AG20443 (cell line): Measurements from ENCODE around the gene BABAM2.

Experiments
- DNase-seq: peaks from one replicate; pipeline ENCODE4 v3.0.0; 2012; ENCODE audit warnings: low spot score, mixed read lengths

Gene BABAM2

DNA sequence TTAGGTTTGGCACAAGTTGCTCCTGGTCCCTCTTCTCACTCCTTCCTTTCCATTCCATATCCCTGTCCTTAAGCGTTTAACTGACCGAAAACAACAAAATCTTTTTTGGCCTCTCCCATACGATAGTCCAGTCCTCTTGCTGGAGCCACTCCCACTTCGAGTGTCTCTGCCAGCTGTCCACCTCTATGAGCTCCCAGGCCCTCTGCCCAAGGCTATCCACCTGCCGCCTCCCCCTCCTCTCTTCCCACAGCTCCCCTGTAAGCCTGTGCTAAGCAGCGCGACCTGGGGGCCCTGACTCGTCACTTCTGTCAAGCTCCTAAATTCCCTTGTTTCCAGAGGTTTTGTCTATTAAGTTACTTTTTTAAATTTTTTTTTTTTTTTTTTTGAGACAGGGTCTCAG lies 455.1 kb downstream of the BABAM2 start:
- no peak for DNase-seq

DNA sequence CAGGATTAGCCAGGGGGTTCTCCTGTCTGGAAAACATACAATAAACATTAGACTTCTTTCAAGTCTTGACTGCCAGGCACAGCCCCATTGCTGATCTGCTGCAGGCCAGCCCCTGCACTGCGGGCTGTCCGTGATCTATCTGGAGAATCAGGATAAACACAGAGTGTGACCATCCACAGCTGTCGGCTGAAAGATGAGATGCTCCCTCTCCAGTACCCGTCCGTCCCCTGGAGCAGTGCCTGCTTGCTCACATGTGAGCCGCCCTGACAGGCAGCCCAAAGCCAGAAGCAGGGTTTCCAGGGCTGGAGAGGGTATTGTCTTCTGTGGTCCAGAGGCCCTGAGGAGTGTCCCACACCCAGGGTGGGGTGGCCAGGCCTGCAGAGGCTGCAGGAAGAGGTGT lies 456.1 kb downstream of the BABAM2 start:
- peak; percentile 45 for DNase-seq

DNA sequence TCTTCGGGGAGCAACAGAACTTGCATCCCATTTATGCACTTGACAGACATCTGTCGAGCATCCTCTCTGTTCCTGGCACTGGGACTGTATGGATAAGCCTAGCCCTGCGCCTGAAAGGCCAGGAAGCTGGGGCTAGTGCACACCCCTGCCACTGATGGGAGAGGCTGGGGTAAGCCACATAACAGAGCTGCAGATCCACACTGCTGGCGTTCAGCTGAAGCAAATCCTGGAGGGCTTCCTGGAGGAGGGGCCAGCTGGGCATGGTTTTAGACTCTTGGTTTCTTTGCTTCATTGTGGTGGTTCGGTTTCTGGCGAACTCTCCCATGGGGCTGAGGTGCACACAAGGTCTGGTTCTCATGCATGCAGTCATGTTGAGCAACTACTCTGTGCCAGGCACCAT lies 456.7 kb downstream of the BABAM2 start:
- no peak for DNase-seq

DNA sequence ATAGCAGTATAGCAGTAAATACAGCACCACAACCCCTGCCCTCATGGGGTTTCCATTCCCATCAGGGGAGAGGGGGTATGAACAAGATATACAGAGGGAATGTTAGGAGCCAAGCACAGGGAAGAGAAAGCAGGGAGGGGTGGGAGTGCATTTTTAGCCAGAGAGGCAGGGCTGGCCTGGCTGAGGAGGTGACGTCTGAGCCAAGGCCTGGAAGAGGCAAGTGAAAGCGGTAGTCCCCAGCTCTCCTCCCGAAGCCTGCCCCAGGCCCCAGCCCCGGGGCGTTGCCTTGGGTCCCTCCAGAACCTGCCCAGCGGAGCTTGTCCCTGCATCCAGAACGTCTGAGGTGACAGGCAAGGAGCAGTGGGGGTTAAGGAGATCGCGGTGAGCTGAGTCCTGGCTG lies 457.1 kb downstream of the BABAM2 start:
- DNase-seq: no peak

DNA sequence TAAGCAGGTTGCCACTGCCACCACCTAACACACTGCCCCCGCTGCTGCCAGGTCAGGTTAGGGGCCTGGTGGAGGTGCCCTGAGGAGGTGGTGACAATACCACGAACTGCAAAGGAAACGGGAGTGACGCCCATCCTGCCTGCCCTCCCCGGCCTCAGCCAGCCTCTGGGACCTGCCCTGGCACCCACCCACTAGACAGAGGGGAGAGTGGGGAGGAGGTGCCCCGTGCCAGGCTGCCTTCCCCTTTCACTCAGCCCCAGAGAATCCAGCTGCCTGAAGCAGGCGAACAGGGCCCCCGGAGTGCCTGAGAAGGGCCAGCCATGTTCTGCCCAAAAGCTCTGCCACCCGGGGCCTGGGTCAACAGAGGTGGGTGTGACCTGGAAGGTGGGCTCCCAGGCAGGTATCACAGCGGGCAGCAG lies 457.6 kb downstream of the BABAM2 start:
- no peak for DNase-seq

DNA sequence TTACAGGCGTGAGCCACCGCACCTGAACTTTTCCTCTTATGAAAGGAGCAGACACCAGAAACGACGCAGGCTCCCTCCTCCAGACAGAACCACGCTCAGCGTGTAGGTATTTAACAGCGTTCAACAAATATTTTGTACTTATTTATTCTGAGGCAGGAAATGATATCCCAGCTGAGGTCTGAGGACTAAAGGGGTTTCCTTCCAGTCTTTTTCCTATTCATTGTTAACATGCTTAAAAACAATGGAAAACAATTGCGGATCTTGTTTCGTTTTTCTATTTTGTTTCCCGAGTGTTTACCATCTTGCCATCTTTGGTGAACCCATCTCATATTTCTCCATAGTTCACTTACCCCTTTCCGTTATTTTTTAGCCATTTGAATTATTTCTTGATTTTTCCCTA lies 458.4 kb downstream of the BABAM2 start:
- DNase-seq: no peak

DNA sequence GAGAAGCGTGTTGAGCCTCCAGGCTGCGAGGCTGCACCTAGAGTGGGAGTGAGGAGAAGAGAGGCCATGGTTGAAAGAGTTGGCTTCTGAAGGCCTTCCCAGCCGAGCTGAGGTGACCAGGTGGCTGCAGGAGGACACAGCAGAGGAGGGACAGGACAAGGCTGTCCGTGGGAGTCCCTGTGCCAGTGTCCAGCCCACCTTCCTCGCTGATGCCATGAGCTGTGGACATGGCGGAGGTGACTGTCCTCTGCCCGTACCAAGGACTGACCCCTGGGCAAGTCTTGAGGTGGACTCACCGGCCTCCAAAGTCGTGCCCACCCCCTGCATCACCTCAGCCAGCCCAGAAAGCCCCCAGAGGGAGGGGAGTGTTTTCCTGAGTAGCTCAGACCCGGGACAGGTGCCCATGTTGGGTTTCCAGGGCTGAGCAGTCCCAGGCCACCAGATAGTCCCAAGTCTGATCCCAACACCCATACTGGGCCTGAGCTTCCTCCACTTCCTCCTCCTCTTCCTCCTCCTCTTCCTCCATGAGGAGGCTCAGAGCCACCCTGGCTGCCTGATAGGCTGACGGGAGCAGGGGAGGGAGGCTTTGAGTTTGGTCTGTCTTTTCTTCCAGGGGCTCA lies 459.1 kb downstream of the BABAM2 start:
- DNase-seq: no peak

DNA sequence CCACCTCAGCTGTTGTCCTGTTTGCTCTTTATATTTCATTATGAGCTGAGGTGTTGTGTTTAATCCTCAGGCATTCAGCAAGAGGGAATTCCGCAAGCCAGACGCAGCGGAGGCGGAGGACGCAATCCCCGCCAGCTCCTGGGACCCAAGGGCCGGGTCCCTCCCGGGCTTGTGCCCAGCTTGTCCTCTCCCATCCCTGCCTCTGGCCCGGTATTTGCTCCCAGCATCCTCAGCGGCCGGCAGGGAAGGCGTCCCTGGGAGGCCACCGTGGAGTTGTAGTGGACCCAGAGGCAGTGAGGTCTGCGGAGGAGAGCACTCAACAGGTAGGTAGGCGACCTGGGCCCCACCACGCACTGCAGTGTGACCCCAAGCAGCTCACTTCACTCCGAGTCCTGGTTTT lies 459.7 kb downstream of the BABAM2 start:
- no peak for DNase-seq

DNA sequence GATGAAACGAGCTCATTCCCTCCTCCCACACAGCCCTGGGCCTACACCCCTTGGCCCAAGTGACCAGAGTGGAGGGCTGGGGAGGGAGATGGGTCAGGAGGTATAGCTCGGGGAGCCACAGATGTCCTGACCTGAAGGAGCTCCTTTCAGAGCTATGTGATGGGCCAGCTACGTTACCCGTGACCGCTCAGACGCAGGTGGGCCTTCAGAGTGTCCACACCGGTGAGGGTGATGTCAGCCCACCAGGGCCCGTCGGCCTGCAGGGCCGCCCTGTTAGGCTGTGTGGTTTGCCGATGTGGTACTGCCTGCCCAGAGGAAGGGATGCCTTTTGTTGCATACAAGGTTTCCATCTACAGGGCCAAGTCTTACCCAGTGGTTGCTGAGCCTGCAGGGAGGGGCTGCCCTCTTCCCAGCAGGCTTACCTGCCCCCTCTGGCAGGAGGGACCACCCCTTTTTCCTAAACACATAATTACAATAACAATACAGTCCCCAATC lies 460.3 kb downstream of the BABAM2 start:
- DNase-seq: no peak

DNA sequence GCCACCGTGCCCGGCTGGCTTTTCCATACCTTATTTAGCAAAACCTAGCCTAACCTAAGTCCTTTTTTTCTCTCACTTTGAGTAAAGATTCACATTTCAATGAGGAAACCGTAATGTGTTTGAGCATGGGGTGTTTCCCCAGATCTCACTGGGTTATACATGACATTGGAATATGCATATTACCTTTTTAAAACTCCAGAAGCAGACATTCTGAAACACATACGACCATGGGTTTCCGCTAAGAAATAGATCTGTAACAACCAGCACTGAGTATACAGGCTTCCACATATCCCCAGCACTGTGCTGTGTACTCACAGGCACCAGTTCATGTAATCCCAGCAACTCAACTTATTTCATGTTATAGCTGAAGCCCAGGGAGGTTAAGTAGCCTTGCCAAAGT lies 461.1 kb downstream of the BABAM2 start:
- DNase-seq: no peak

DNA sequence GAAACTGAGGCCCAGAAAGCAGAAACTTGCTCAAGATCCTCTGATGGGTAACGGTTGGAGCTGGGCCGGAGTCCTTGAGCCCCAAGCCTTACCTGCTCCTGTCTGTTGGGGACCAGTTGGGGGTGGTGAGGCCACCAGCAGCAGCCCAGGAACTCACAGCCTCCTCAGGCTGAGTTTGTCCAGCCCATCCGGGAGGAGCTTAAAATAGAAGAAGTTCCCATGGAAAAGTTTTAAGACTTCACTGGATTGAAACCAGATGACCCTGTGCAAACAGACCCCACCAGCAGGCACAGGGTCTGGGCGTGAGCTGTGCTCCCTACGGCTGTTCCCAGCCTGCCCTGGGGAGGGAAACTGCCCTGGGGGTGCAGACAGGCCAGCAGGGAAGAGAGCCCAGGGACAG lies 461.6 kb downstream of the BABAM2 start:
- peak; percentile 36 for DNase-seq

DNA sequence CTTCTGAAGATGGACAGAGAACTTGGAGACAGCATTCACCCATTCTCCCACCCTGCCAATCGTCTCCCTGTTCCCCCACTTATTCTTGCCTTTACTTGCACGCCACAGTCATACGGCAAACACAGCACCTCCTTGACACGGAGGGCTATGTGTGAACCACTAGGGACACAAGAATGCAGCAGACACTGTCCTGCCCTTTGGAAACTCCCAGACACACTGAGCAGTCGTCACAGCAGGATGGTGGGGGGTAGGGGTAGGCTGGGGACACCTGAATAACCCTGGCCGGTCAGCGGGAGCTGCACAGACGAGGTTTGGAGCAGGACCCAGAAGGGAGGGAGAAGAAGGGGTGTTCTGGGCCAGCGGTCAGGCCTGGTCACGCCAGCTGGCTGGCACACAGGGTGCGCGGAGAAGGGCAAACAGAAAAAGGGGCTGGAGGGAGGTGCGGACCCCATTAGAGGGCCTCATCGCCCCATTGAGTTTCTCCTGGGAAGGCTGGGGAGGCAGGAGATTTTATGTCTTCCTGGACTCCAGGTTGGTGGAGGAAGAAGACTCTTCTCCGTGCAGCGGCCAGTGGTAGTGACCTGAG lies 462.2 kb downstream of the BABAM2 start:
- no peak for DNase-seq

DNA sequence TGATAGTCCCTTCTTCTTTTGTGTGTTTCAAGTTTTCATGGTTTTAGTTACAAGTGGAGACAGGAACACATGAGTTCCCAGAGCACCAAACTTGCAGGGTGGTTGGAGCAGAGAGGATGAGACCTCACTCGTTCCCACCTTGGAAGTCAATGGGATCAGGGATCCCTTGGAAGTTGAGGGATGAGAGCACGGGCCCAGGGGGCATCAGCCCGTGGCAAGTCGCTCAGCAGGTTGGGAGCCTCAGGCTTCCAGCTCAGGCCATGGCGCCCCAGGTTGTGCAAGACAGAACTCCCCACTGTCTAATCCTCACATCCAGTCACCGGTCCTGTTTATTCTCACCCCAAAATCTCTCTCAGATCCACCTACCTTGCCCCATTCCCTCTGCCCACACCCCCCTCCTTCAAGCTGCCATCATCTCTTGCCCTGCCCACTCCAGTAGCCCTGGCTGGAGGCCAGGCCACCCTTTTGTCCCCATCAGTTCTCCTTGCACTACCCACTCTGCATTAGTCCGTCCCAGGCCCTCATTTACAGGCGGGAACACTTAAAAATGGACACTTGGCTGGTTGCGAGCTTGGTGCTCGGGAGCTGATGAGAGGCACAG lies 464.5 kb downstream of the BABAM2 start:
- DNase-seq: no peak

DNA sequence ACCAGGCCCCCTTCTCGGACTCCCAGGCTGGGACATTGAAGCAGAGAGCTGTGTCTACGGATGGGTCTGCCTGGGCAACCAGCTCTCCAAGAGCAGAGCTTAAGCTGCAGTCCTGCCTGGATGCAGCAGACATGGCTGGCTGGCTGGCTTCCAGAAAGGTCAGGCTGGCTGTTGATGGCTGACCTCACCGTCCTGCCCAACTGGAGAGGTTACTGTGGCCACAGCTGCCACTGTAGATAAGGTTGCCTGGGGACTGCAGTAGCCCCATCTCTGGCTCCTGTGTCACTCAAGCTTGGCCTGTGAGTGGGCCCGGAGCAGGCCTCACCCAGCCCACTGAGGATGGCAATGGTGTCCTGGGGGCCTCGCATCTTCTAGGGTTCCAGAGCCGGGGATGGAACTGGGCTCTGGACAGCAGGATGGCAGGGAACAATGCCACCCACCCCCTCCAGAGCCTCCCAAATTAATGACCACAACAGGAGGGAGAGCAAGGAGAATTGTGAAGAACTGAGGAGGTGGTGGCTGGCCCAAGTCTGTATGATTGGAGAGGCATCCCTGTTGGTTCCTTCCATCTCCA lies 465.1 kb downstream of the BABAM2 start:
- DNase-seq: peak; percentile 32

DNA sequence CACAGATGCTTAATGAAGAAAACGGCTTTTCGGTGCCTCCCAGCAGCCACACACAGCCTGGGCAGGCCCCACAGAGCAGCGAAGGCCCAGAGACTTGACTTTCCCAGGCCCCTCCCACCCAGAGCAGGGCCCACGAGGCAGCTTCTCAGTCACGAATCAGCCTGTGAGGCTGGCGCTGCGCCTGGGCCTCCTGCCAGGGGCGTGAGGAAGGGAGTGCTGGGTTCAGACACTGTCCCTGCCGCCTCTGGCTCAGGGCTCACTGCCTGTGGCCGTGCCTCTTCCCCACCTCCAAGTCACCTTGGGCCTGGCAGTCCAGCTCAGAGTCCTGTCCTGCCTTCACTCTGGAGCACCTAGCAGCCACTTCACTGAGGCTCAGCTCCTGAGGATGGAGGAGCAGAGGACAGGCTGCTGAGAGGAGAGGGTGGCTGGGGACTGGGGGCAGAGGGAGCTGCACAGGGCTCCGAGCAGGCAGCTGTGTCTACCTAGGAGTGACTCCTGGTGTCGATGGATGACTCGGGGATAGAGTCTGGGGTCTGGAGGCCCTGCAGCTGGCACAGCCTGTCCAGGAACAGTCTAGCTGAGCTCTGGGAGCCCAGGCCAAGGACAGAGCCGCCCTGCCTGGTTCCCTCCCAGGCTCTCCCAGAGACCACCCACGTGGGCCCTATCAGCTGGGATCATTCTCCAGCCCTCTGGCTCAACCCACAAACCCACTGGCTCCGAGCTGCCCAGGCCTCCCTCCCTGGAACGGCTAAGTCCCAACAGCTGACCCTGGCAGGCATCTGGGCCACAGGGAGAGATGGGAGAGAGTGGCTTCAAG lies 465.8 kb downstream of the BABAM2 start:
- DNase-seq: peak; percentile 97

DNA sequence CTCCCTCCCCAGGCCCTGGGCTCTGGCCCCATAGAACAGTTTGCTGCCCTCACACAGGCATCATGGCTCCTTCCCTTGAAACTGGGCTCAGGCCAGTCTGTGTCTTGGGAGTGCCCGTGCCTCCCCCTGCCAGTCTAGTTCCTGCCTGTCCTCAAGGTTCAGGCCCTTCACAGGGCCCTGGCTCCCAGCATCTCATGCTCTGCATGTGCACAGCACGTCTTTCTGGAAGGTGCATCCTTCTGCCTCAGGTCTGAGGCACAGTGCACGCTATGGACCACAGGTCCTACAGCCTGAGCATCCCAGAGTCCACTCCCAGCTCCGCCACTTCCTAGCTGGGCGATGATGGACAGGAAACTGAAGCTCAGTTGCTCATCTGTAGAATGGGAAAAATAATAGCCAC lies 466.5 kb downstream of the BABAM2 start:
- DNase-seq: no peak

DNA sequence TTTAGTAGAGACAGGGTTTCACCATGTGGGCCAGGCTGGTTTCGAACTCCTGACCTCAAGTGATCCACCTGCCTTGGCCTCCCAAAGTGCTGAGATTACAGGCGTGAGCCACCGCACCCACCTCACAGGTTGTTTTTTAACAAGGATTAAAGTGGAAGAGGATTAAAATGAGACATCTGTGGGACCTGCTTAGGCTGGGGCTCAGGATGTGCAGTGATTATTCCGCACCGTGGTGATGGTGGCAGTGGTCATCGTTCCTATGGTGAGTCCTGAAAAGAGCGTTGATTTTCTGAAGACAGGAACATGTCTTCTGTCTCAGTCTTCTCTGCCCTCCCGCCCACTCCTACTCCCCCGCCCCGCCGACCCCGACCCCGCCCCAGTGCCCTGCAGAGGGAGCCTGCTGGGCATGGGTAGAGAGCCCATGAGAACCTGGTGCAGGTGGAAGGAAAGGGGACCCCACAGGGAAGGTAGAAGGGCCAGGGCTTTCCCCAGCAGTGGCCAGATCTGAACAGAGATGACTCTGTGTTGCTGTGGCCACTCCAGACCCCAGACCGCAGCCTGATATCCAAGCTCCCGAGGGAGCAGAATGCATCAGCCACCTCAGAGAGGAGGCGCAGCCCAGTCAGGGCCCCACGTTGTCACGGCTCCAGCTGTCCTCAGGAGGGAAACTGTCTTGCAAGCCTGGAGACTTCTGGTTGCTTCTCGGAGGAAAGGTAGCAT lies 467.6 kb downstream of the BABAM2 start:
- DNase-seq: no peak

DNA sequence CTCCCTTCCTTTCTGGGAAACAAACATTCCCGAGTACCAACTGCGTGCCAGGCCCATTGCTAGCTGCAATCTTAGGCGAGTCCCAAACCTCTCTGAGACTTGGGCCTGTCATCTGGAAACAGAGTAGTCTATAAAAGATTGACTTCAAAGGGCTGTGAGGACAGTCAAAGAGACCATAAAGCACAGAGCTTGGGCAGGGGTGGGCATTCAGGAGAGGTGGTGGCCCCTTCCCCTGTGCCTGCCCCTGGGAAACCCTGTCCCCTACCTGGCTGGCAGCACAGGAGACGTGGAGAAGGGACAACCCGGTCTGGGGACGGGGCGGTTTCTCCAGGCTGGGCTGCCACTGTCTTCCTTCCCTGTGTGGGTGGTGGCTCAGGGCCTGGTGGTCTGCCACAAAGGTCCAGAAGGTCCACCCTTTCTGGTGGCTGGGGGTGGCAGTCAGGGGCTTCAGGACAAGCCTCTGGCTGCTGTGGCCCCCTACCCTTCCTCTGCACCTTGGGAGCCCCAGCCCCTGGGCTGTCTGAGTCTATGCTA lies 468.2 kb downstream of the BABAM2 start:
- no peak for DNase-seq

DNA sequence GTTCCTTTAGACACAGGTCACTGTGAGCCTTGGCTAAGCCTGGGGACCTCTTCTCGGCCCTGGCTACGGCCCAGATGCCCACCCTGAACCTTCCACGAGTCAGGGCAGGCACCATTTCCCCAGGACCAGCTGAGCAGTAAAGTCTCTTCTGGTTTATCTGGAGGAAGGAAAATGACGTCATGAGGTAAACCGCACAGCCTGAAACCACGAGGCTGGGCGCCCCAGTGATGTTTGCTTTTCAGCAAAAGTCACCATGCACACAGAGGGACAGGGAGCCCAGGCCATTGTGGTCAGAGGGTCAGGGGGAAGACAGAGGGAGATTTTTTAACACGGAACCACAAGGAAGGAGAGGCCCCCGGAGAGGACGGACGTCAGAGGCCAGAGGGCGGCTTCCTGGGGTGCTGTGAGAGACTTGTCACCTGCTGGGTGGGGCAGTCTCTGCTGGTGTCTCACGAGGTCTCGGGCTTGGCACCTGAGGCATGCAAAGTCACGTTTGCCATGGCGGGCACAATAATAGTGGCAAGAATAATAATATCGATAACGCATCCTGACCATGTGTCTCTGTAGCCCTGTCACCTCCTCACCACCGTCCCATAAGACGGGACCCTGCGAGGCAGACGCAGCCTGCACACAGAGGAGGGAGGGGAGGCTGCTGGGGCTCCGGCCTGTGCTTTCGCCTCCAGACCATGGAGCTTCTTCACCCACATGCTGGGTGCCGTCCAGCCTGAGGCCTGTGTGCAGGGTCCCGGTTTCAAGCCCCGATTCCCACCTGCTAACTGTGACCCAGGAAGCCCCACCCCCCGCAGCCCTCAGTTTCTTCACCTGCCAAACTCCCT lies 468.9 kb downstream of the BABAM2 start:
- no peak for DNase-seq

DNA sequence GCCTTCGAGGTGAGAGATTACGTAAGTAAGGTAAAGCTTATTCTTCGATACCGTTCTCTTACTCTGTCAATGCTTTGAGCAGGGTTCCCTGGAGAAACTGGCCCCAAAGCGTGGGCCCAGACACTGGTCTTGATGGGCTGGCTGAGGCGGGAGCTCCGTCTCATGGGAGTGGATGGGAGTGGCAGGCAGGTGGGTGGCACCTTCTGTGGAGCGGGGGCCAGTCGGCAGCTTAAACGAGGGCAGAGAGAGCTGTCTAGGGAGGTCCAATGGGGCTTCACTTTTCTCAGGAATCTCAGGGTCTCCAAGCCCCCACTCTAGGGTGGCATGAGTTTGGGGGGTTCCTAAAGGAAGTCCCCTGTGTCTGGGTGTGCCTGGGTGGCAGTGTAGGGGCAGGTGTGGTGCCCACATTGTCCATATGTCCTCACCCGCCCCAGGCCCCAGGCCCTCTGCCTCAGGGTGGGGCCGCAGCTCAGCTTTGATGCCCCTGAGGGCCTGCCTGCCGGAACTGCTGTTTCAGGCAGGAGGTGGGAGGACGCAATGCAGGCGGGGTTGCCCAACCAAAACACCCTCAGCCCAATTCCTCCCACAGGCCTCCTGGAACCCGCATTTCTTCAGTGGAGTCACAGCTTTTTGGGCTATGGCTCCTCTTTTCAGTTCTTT lies 469.7 kb downstream of the BABAM2 start:
- DNase-seq: no peak
